Inflammatory macrophage treated with lipopolysaccharide for 4 hours (primary cell): ENCODE data around the gene SLC23A2.
"Not testable (repeated sequence)": the region's sequence is repeated elsewhere in the genome, so short reads cannot be mapped to it uniquely, and the experiment has no call there.

ENCODE experiments used
- DNase-seq: peaks from one replicate; pipeline ENCODE4 v3.0.0-alpha.2; 2020

The SLC23A2 gene

GRCh38 chr20:5005326-5005725 lies 4.0 kb upstream of the SLC23A2 start:
- DNase-seq: no peak

DNA sequence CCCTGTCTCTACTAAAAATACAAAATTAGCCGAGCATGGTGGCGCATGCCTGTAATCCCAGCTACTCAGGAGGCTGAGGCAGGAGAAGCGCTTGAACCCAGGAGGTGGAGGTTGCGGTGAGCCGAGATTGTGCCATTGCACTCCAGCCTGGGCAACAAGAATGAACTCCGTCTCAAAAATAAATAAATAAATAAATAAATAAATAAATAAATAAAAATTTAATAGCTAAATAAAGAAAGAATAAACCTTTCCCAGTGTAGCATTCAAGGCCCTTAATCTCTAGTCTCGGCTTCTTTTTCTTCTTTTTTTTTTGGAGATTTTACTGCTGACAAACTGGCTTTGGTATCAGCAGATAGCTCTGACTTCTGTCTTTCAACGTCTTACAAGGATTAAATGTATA lies 3.5 kb upstream of the SLC23A2 start:
- not testable (repeated sequence) for DNase-seq

GRCh38 chr20:5003626-5004025 lies 2.3 kb upstream of the SLC23A2 start:
- DNase-seq: no peak

DNA sequence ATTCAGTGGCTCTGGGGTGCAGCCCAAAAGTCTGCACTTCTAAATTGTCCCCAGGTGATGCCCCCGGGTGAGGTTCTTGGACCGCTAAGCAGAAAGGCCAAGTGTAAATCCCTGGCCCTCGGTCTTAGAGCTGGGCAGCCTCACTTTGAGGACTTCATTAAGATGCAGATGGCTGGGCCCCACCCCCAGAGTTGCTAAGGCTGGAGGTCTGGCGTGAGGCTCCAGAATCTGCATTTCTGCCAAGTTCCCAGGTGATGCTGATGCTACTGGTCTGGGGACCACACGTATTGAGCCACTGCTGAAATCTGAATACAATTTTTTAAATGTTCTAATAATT lies 735 bp upstream of the SLC23A2 start:
- no peak for DNase-seq

GRCh38 chr20:5000263-5001173 lies 792 bp downstream of the SLC23A2 start:
- DNase-seq: peak; percentile 82

- DNase-seq: no peak
These were observed 1.5 kb downstream of the SLC23A2 start for GRCh38 chr20:4999788-5000187.

DNA sequence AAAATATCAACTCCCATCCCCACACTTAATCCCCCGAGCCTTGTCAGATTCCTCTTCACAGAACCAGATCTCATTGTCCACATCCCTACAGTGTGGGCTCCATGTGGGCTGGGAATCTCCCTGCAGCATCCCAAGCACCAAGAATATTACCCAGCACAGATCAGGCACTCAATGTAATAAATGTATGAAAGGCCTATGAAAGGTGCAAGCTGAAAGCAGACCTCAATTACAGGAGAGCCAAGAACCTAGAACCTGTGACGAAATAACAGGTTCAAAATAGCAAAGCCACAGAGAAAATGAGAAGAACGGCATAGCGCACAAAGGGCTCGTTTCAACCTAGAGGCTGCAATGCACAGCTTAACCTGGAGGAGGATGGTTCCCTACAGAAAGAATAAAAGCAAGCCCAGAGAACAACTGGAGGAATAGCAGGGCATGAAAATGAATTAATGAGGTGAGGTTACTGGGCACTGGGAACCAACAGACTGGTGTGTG lies 3.1 kb downstream of the SLC23A2 start:
- DNase-seq: peak; percentile 31

GRCh38 chr20:4997222-4997621 lies 4.1 kb downstream of the SLC23A2 start:
- DNase-seq: no peak

DNA sequence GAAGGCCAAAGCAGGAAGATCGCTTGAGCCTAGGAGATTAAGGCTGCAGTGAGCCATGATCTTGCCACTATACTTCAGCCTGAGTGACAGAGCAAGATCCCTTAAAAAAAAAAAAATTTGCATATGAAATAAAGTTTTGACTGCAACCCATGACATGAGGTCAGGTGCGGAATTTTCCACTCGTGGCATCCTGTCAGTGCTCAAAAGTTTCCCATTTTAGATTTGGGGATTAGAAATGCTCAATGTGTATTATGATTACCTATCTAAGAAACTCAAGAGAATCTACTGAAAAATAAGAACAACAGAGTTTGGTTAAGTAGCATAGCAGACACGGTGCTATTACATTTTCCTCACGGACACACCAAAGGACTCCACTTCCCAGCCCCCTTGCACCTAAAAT lies 11.7 kb downstream of the SLC23A2 start:
- no peak for DNase-seq

DNA sequence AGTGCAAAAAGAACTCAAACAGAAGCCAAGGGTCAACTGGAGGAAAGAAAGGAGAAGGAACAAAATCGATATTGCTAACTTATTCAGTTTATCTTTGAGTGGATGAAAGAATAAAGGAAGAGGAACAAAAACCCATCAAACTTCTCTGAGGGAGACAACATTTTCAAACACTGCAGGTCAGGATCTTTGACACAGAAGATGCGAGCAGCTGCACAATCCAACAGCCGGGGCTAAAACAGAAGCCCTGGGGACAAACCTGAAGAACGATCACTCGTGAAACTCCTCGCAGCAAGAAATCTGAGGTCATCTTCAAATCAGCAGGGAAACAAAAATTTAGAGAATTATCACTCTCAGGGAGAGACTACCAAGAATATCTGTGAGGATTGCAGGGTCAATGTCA lies 14.2 kb downstream of the SLC23A2 start:
- no peak for DNase-seq

DNA sequence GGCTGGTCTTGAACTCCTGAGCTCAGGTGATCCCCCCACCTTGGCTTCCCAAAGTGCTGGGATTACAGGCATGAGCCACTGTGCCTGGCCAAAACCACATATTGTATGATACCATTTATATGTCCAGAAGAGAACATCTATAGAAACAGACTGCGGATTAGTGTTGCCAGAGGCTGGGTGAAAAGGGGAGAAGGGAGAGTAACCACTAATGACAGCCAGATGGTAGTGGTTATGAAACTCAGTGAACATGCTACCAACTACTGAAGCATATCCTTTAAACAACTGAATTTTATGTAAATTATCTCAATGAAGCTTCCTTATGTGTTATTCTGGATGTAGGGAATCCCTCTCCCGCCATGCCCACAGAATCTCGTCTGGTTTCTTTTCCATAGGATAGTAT lies 15.7 kb downstream of the SLC23A2 start:
- no peak for DNase-seq

GRCh38 chr20:4982281-4982680 lies 19.0 kb downstream of the SLC23A2 start:
- DNase-seq: no peak

GRCh38 chr20:4979841-4980410 lies 21.4 kb downstream of the SLC23A2 start:
- DNase-seq: no peak

DNA sequence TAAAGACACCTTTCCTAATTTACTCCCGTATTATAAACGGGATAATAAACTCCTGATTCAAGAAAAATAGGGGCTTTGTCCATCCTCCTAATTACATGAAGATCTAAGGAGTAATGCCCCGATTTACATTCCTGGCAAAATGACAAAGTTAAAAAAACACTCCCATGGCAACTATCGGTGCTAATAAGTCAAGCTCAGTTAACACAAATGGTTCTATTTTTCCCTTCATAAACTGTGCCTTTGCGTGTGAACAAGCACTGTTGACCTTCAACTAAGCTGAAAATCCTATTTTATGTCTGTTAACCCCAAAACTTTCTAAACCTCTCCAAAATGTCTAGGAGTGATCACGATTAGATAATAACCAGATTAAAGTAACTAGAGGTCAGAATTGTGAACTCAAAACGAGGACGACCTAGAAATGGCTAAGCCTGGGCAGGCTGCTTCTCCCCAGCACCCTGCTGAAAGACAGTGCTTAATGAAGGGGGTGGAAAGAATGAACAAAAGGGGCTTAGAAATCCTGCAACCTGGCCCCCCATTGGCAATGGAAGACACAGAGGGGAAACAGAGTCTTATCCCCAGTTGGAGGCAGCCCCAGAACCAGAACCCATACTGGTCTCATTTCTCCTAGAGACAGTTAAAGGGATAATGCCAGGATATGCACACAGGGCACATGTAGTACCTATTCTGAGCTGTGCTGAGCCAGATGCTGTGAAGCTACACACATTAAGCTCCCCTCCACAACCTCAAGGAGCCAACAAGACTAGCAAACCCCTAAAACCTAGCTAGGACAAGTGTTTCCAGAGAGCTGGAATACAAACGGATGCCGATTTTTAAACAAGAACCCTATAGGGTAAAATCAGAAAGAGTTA lies 23.0 kb downstream of the SLC23A2 start:
- DNase-seq: no peak

GRCh38 chr20:4976014-4976413 lies 25.3 kb downstream of the SLC23A2 start:
- DNase-seq: not testable (repeated sequence)

GRCh38 chr20:4973330-4974097 lies 27.8 kb downstream of the SLC23A2 start:
- DNase-seq: peak; percentile 68

DNA sequence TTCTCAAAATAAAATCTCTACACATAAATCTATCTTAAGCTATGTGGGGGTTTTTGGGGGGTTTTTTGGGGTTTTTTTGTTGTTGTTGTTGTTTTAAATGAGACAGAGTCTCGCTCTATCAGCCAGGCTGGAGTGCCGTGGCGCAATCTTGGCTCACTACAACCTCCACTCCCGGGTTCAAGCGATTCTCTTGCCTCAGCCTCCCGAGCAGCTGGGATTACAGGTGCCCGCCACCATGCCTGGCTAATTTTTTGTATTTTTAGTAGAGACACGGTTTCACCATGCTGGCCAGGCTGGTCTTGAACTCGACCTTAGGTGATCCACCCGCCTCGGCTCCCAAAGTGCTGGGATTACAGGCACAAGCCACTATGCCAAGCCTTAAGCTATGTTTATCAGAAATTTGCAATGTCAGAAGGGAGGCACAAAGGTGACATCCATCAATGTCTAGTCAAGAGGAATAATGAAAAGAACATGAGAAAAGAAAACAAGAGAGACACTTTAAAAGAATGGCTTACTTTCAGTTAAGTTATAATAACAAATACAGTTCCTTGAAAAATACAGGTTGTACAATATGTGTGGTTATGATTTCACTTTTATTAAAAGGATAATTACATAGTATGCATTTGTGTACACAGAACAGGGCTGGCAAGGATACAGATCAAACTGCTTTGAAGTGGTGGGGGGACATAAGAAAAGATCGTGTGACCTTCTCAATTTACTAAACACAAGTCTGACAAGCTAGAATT lies 28.6 kb downstream of the SLC23A2 start:
- DNase-seq: no peak

- DNase-seq: no peak
These were observed 30.2 kb downstream of the SLC23A2 start for GRCh38 chr20:4971064-4971463.

DNA sequence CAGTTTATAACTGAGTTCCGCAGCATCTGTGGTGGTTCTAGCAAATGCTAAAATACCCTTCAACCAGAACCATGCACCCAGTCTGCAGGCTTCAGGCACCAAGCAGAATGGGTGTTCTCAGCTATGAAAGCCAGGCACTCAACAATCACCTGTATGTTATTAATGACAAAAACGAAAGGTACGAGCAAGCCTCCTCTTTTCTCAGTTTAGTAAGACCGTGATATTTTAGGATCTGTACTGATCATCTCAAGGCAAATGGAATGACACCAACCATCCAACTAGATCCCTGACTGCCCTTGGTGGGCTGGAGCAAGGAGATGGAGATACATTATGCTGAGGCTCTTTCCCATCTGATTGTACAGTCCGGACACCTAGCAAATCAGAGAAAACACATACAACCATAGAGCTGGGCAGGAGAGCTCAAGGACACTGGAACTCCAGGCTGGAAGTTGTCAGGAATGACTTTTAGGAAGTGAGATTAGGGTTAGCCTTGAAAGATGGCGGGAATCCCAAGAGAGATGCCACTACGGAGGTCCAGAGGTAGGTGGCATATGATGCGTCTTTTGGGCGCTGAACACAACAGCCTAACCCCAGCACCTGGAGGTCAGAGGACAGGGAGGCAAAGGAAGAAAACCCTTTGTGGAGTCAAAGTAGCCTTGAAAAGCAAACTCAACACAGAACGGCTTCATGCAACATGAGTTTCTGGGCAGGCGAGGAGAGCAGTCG lies 33.4 kb downstream of the SLC23A2 start:
- DNase-seq: no peak

GRCh38 chr20:4966826-4967751 lies 34.2 kb downstream of the SLC23A2 start:
- DNase-seq: no peak
